Kidney (tissue), 14 donors: ENCODE data around the gene SLC12A6. TPM values are rescaled to one million over a fixed set of nuclear protein-coding genes. Genes with fewer than 3 reads are reported as not detected.
A peak's percentile ranks its signal among the peaks of the same experiment; 100 is the strongest.

Source experiments
- DNase-seq, 5 donors: peaks; one replicate each; pipeline ENCODE4 v3.0.0-alpha.2; 2013 to 2020
- FAIRE-seq: peaks from 2 replicates; lab custom pipeline; 2012; peaks lifted over from hg19 to GRCh38; lab: Jason Lieb, UNC
- H3K27ac ChIP-seq, 2 donors: one replicate each; pipeline ENCODE4 v1.7.0; 2013; ENCODE audit warnings: low read depth in 2 of 2, low read length in 2 of 2, inconsistent platforms in 1 of 2
- H3K27me3 ChIP-seq: one replicate; pipeline ENCODE4 v1.7.1; 2013; ENCODE audit warnings: low read length, inconsistent platforms; ENCODE audit not compliant: control insufficient read depth, insufficient read depth
- H3K36me3 ChIP-seq, 3 donors: one replicate each; pipeline versions ENCODE4 v1.7.0 to v1.7.1; 2013; ENCODE audit warnings: low read length in 3 of 3, control low read depth in 1 of 3, inconsistent platforms in 1 of 3; ENCODE audit not compliant: insufficient read depth in 3 of 3, control insufficient read depth in 2 of 3
- H3K4me1 ChIP-seq, 3 donors: one replicate each; pipeline versions ENCODE4 v1.7.0 to v1.7.1; 2013; ENCODE audit warnings: low read length in 3 of 3, inconsistent platforms in 1 of 3, low read depth in 1 of 3; ENCODE audit not compliant: control insufficient read depth in 2 of 3, insufficient read depth in 2 of 3
- H3K4me3 ChIP-seq, 3 donors: one replicate each; pipeline versions ENCODE4 v1.7.0 to v1.8.1; 2013; ENCODE audit warnings: low read length in 3 of 3, control low read depth in 1 of 3, inconsistent platforms in 1 of 3
- H3K9ac ChIP-seq, 3 donors: one replicate each; pipeline versions ENCODE4 v1.7.0 to v1.7.1; 2013; ENCODE audit warnings: low read length in 3 of 3, control low read depth in 1 of 3, inconsistent platforms in 1 of 3
- H3K9me3 ChIP-seq, 3 donors: one replicate each; pipeline versions ENCODE4 v1.7.0 to v1.7.1; 2013; ENCODE audit warnings: low read length in 3 of 3, control low read depth in 1 of 3, inconsistent platforms in 1 of 3; ENCODE audit not compliant: control insufficient read depth in 2 of 3, insufficient read depth in 1 of 3
- CTCF ChIP-seq: IDR thresholded peaks from 3 replicates; pipeline ENCODE4 v1.5.1; 2012; ENCODE audit warnings: mild to moderate bottlenecking, moderate library complexity, borderline replicate concordance; ENCODE audit not compliant: insufficient read depth; ENCODE audit errors: extremely low read depth
- intact Hi-C: fragments of 100-400 bp; cut with DNase I; formaldehyde crosslinking; loops from one replicate; pipeline ENCODE4 v1.11.1; 2022
- polyA plus RNA-seq: library from polyadenylated mRNA; stranded (reverse); fragments of 350-450 nt; fragmentation: Illumina TruSeq; extraction: RNeasy Lipid Tissue Mini Kit (QIAGEN cat#74804); gene quantifications from one replicate; pipeline ENCODE4 v1.2.3, GENCODE V29; 2014; ENCODE audit warnings: low read depth, low replicate concordance; ENCODE audit not compliant: insufficient read depth
- total RNA-seq: library from RNA; stranded (reverse); fragmentation: NEBNext Ultra II Directional; extraction: Animal tissue kit (Norgen Biotek cat#: 25700); gene quantifications from one replicate; pipeline ENCODE4 v1.2.1, GENCODE V29; 2021
- donor health status: control.
- donor health status: control.
- donor health status: control.
- donor health status: control.
- donor health status: control.
- donor health status: DM: yes; HTN: yes; CAD: no.
- donor health status: Normal renal cell carcinoma (clear cell type).

The SLC12A6 gene
- total and polyA plus RNA-seq, 2 donors from 2014 or later, result 6.7 to 22.6 TPM

DNA sequence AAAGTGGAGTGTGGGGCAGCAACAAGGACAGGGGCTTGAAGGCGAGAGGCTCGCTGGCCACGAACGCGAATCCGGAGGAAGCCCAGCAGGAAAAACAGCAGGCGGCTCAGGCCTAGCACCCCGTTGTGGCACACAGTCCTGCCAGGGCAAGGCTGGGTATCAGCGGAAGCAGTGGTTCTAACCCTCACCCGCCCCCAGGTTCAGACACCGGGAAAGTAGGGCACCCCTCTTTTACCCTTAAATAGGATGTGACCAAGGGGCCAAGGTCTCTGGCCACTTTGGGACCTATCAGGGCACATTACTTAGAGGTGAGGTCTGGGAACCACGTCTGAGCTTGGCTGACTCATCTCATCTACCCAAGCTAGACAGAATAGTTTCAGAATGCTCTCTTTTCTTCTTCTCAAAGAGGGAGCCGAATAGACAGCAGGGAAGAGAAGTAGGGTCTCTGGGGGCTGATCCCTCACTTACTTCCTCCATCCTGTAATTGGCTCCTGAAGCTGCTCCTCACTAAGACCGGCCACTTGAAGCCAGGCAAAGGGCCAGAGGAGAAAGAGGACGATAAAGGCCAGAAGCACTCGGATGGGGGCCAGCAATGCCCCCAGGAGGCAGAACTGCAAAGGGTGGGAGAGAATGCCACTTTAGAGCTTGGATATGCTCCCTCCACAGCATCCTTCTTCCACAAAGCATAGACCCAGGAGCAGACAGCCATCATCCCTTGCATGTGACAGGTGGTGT, 27.7 kb upstream of the SLC12A6 start:
- peak in 1 of 5 donors; percentile 48 for DNase-seq
- Histone ChIP-seq H3K4me1 (peaks cover 0 to 17% (median 0%) of the 10 kb centered on the region in 3 donors), H3K27ac (no peak overlapping the region), H3K27me3 (no peaks in the 10 kb centered on the region), H3K36me3 (no peaks in the 10 kb centered on the region), H3K9ac (peak overlapping the region in 1 of 3 donors; percentile 55), H3K9me3 (no peaks in the 10 kb centered on the region), H3K4me3 (peak overlapping the region in 1 of 3 donors; percentile 79)
- intact Hi-C loops, result loop anchor here (5.0 kb wide), 1 partner anchor 123 kb away; no protein-coding TSS in a partner anchor
- no peak for FAIRE-seq
- no peak for TF ChIP-seq CTCF

- Histone ChIP-seq H3K9me3 (no peaks in the 10 kb centered on the region), H3K27ac (no peak overlapping the region), H3K36me3 (no peaks in the 10 kb centered on the region), H3K4me3 (no peak overlapping the region), H3K4me1 (peaks cover 0 to 17% (median 0%) of the 10 kb centered on the region in 3 donors), H3K9ac (no peak overlapping the region), H3K27me3 (no peaks in the 10 kb centered on the region)
- no peak for TF ChIP-seq CTCF
- DNase-seq (no peak), FAIRE-seq (no peak)
- intact Hi-C loops, result no loop called here
These were observed 26.5 kb upstream of the SLC12A6 start for GRCh38 chr15:34364041-34364440.

- no peak overlapping the region for H3K27ac ChIP-seq
- no peak overlapping the region for H3K9ac ChIP-seq
- no peak overlapping the region for H3K4me3 ChIP-seq
- FAIRE-seq (no peak), DNase-seq (no peak)
- peaks cover 0 to 9% (median 0%) of the 10 kb centered on the region in 3 donors for H3K4me1 ChIP-seq
- no peaks in the 10 kb centered on the region for H3K9me3 ChIP-seq
- intact Hi-C loops, result no loop called here
- H3K36me3 ChIP-seq, result no peaks in the 10 kb centered on the region
- TF ChIP-seq CTCF, result no peak
- no peaks in the 10 kb centered on the region for H3K27me3 ChIP-seq
These were observed 24.6 kb upstream of the SLC12A6 start for GRCh38 chr15:34362047-34362773.
